Panc1 (cell line): ENCODE measurements around the gene TBC1D2B.
A peak's percentile ranks its signal among the peaks of the same experiment; 100 is the strongest.

ENCODE experiments used
- POLR2AphosphoS5 ChIP-seq: IDR thresholded peaks from 2 replicates; pipeline ENCODE4 v1.6.1; 2012; ENCODE audit warnings: mild to moderate bottlenecking, low read depth, low read length, moderate library complexity
- SIN3A ChIP-seq: IDR thresholded peaks from 2 replicates; pipeline ENCODE4 v1.6.1; 2012; ENCODE audit warnings: low read depth, mild to moderate bottlenecking, low read length, moderate library complexity, borderline replicate concordance; ENCODE audit not compliant: insufficient read depth
- TCF7L2 ChIP-seq: IDR thresholded peaks from 2 replicates; pipeline ENCODE4 v1.6.1; 2011; ENCODE audit warnings: mild to moderate bottlenecking, low read depth, low read length, inconsistent platforms
- TF ChIP-seq, protein P1 (sequence below): fragments of 450-650 bp; IDR thresholded peaks from 2 replicates; pipeline ENCODE4 v1.5.1; 2017; ENCODE audit warnings: mild to moderate bottlenecking
- TF ChIP-seq, protein P2 (sequence below), 2 experiments: IDR thresholded peaks; 2 replicates each; pipeline ENCODE4 v1.6.1; 2011 to 2012; ENCODE audit warnings: low read depth in 2 of 2, control low read depth in 1 of 2, low read length in 1 of 2, mild to moderate bottlenecking in 1 of 2, moderate library complexity in 1 of 2; ENCODE audit not compliant: insufficient read depth in 1 of 2

DNA sequence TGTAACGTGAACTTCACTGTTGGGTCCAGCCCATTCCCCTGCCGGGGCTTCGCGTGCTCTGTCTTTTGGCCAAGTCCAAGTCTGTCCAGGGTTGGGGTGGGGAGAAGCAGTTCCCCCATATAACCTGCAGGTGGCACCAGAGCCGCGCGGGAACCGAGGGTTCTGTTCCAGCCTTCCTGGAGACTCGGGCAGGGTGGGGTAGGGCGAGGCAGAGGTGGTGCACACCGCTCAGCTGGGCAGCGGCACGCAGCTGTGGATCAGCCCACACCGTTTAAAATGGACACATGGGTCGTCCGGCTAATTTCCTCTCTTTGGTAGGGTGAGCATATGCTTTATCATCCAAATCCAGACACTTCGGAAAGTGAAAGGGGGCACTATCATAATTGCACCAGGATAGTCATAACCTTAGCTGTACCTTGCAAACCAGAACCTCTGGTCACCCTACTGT is 118.1 kb downstream of the TBC1D2B start:
- TF ChIP-seq, protein P1, sequence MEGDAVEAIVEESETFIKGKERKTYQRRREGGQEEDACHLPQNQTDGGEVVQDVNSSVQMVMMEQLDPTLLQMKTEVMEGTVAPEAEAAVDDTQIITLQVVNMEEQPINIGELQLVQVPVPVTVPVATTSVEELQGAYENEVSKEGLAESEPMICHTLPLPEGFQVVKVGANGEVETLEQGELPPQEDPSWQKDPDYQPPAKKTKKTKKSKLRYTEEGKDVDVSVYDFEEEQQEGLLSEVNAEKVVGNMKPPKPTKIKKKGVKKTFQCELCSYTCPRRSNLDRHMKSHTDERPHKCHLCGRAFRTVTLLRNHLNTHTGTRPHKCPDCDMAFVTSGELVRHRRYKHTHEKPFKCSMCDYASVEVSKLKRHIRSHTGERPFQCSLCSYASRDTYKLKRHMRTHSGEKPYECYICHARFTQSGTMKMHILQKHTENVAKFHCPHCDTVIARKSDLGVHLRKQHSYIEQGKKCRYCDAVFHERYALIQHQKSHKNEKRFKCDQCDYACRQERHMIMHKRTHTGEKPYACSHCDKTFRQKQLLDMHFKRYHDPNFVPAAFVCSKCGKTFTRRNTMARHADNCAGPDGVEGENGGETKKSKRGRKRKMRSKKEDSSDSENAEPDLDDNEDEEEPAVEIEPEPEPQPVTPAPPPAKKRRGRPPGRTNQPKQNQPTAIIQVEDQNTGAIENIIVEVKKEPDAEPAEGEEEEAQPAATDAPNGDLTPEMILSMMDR = peak; percentile 97
- no peak for TF ChIP-seq POLR2AphosphoS5
- TF ChIP-seq, protein P2, sequence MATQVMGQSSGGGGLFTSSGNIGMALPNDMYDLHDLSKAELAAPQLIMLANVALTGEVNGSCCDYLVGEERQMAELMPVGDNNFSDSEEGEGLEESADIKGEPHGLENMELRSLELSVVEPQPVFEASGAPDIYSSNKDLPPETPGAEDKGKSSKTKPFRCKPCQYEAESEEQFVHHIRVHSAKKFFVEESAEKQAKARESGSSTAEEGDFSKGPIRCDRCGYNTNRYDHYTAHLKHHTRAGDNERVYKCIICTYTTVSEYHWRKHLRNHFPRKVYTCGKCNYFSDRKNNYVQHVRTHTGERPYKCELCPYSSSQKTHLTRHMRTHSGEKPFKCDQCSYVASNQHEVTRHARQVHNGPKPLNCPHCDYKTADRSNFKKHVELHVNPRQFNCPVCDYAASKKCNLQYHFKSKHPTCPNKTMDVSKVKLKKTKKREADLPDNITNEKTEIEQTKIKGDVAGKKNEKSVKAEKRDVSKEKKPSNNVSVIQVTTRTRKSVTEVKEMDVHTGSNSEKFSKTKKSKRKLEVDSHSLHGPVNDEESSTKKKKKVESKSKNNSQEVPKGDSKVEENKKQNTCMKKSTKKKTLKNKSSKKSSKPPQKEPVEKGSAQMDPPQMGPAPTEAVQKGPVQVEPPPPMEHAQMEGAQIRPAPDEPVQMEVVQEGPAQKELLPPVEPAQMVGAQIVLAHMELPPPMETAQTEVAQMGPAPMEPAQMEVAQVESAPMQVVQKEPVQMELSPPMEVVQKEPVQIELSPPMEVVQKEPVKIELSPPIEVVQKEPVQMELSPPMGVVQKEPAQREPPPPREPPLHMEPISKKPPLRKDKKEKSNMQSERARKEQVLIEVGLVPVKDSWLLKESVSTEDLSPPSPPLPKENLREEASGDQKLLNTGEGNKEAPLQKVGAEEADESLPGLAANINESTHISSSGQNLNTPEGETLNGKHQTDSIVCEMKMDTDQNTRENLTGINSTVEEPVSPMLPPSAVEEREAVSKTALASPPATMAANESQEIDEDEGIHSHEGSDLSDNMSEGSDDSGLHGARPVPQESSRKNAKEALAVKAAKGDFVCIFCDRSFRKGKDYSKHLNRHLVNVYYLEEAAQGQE (IDR thresholded peaks at IDR 0.05; ENCODE audit: insufficient read depth in 1 of 2, low read depth in 2 of 2, low read length in 1 of 2) = 0 out of 4 replicates have a peak, but pooled peaks of 1 of the 2 experiments have one; percentile 24
- TF ChIP-seq SIN3A = no peak
- TF ChIP-seq TCF7L2 = no peak
